Peyer's patch (tissue), 4 donors: ENCODE results near the gene COL6A3.

Experiments used
- POLR2A ChIP-seq, 2 donors: fragments of 450-650 bp; IDR thresholded peaks; one replicate each; pipeline ENCODE4 v1.5.1; 2017; ENCODE audit warnings: antibody characterized with exemption in 2 of 2, mild to moderate bottlenecking in 2 of 2, moderate library complexity in 2 of 2
- TF ChIP-seq, protein P1 (sequence below), 6 experiments: fragments of 450-650 bp in 4 of 6; fragments of 200-600 bp in 2 of 6; sonication (generic) in 1 of 6; IDR thresholded peaks; one replicate each; pipeline ENCODE4 v1.5.1; 2017 to 2019; ENCODE audit warnings: antibody characterized with exemption in 6 of 6, mild to moderate bottlenecking in 3 of 6, moderate library complexity in 1 of 6

GRCh38 chr2:237444071-237444470 is 30.1 kb upstream of the COL6A3 start:
- TF ChIP-seq, protein P1, sequence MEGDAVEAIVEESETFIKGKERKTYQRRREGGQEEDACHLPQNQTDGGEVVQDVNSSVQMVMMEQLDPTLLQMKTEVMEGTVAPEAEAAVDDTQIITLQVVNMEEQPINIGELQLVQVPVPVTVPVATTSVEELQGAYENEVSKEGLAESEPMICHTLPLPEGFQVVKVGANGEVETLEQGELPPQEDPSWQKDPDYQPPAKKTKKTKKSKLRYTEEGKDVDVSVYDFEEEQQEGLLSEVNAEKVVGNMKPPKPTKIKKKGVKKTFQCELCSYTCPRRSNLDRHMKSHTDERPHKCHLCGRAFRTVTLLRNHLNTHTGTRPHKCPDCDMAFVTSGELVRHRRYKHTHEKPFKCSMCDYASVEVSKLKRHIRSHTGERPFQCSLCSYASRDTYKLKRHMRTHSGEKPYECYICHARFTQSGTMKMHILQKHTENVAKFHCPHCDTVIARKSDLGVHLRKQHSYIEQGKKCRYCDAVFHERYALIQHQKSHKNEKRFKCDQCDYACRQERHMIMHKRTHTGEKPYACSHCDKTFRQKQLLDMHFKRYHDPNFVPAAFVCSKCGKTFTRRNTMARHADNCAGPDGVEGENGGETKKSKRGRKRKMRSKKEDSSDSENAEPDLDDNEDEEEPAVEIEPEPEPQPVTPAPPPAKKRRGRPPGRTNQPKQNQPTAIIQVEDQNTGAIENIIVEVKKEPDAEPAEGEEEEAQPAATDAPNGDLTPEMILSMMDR (IDR thresholded peaks at IDR 0.05), result no peak
- no peak for TF ChIP-seq POLR2A (IDR thresholded peaks at IDR 0.05)
